Effector CD8-positive, alpha-beta T cell (primary cell): ENCODE results near the gene CTNNBL1.
"Not testable (repeated sequence)": the region's sequence is repeated elsewhere in the genome, so short reads cannot be mapped to it uniquely, and the experiment has no call there.

Source experiments
- DNase-seq: peaks from one replicate; lab custom pipeline; 2025; lab: John Stamatoyannopoulos, UW

The CTNNBL1 gene

GRCh38 chr20:37677969-37678861 is 15.6 kb upstream of the CTNNBL1 start:
- DNase-seq: no peak

- DNase-seq: not testable (repeated sequence)
These were observed 14.1 kb upstream of the CTNNBL1 start for GRCh38 chr20:37679751-37680150.

GRCh38 chr20:37680420-37680819 is 13.4 kb upstream of the CTNNBL1 start:
- no peak for DNase-seq

DNA sequence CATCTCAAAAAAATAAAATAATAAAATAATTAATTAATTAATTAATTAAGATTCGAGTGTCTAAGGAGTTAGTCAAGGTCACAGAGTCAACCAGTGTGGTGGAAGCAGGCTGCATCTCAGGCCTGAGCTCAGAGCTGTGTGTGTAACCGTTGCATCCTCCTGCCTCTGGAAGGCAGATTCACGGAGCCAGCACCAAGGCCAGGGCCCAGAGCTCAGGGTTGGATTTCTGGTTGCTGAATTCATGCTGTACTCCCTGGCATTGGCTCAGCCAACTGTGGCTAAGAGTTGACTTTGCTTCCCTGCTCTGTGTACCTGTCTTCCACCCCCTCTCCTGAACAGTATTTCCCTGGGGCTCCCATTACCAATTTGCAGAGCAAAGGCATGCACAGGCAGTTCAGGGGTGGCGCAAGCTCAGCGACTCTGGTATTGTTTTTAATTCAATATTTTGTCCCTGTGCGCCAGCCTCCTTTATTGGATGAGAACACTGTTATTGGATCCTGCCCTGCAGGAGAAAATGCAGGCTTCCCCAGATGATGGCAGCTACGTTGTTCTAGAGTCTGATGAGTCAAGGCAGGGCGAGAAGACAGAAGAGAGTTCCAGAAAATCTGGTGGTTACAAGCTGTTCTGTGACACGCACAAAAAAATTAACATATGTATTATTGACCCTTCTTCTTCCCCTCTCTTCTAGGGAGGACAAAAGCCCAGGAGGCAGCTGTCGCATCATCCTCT is 12.3 kb upstream of the CTNNBL1 start:
- no peak for DNase-seq

DNA sequence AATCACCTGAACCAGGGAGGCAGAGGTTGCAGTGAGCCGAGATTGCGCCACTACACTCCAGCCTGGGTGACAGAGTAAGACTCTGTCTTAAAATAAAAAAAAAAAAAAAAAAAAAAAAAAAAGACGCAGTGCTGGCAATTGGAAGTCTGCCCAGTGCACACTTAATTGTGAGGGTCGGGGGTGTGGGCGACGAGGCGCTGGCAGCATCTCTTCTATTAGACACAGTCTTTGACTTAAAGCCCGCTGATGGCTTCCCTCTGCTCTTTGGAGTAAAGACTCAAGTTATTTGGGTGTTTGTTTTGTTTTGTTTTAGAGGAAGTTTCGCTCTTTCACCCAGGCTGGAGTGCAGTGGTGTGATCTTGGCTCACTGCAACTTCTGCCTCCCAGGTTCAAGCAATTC is 10.7 kb upstream of the CTNNBL1 start:
- DNase-seq: not testable (repeated sequence)

DNA sequence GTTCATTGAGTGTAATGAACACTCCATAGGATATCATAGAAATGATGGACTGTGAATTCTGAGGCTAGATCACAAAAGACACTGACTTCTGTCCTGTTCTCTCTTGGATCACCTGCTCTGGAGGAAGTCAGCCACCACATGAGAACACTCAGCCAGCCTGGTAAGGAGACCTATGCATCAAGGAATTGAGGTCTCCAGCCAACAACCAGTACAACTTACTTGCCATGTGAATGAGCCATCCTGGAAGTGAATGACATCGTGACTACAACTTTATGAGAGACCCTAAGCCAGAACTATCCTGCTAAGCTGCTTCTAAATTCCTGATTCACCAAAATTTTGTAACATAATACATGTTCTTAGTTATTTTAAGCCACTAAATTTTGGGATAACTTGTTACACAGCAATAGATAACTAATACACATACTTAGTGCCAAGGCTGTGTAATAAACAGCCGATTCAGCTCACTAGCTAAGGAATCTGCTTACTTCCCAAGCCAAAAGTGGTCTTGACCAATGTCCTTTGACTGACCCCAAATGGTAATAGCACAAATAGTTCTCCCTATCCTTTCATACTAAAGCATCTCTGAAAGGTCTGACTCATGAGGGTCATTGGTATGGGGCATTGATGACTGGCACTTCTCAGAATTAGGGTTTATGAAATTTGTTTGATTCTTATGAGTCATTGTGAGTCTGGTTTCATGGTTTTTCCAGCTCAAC is 6.9 kb upstream of the CTNNBL1 start:
- DNase-seq: no peak

DNA sequence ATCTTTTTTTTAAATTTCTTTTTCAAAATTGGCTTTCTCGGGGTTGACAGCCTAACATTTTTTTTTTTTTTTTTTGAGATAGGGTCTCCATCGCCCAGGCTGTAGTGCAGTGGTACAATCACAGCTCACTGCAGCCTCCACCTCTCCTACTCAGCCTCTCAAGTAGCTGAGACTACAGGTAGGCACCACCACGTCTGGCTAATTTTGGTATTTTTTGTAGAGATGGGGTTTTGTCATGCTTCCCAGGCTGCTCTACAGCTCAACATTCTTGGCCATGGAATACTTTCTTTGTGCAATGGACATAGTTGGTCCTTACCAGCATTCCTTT is 6.4 kb upstream of the CTNNBL1 start:
- DNase-seq: no peak

DNA sequence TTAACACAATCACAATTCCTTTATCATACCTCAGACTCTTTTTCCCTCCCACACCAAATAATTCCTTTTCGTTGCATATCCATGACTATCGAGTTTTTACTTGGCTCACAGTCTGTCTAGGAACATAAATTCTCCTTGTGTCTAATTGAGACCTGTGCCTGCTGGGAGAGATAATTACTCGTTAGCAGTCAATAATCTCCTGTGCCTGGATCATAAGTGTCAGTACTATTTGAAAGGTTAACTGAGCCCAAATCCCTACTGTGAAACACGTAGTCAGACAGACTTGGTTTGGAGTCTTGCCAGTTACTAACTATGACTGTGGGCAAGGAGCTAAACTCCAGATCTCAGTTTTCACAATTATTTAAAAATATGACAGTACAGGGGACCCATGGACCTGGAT is 5.7 kb upstream of the CTNNBL1 start:
- no peak for DNase-seq

DNA sequence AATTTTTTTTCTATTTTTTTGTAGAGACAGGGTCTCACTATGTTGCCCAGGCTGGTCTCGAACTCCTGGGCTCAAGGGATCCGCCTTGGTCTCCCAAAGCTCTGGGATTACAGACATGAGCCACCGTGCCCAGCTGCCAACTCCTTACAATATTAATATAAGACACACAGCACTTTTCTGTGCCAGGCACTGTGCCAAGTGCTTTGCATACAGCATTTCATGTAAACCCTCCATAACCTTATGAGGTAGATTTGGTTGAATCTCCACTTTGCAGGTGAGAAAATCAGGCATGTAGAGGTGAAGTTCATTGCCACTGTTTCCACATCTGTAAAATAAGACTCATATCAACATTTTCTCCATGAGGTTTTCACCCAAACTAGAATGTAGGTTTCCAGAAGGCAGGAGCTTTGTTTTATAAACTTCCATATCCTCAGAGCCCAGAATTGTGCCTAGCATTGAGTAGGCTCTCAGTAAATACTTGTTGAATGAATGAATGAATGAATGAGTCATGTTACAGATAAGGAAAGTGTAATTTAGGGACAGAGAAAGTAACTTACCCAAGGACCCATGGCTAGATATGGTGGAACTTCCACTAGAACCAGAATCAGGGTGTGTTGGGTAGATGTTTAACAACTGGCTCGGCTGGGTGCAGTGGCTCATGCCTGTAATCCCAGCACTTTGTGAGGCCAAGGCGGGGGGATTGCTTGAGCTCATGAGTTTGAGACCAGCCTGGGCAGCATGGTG is 3.0 kb upstream of the CTNNBL1 start:
- no peak for DNase-seq

- DNase-seq: no peak
These were observed 1.2 kb upstream of the CTNNBL1 start for GRCh38 chr20:37692459-37693166.

GRCh38 chr20:37693242-37693634 is 592 bp upstream of the CTNNBL1 start:
- no peak for DNase-seq

GRCh38 chr20:37695684-37696342 is 2.0 kb downstream of the CTNNBL1 start:
- no peak for DNase-seq

- DNase-seq: no peak
These were observed 3.5 kb downstream of the CTNNBL1 start for GRCh38 chr20:37697314-37697713.

- no peak for DNase-seq
These were observed 5.4 kb downstream of the CTNNBL1 start for GRCh38 chr20:37699202-37699601.

DNA sequence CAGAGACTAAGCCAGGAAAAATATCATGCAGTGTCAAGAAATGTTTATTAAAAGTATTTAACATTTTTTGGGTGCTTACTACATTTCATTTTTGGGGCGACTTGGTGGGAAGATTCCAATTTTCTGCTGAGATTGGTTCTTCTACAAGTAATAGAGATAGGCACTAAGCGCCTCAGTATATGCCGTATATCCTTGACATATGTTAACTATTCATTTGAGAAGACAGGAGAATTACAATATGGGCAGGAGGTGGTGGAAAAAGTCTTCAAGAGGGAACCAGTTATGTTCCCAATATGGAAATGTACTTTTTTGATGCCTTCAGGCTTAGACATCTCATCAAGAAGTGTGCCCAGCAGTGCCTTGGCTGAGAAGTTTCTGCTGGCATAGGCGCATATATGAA is 6.5 kb downstream of the CTNNBL1 start:
- DNase-seq: no peak

GRCh38 chr20:37701676-37702075 is 7.8 kb downstream of the CTNNBL1 start:
- DNase-seq: not testable (repeated sequence)

- no peak for DNase-seq
These were observed 8.7 kb downstream of the CTNNBL1 start for GRCh38 chr20:37702403-37703034.

DNA sequence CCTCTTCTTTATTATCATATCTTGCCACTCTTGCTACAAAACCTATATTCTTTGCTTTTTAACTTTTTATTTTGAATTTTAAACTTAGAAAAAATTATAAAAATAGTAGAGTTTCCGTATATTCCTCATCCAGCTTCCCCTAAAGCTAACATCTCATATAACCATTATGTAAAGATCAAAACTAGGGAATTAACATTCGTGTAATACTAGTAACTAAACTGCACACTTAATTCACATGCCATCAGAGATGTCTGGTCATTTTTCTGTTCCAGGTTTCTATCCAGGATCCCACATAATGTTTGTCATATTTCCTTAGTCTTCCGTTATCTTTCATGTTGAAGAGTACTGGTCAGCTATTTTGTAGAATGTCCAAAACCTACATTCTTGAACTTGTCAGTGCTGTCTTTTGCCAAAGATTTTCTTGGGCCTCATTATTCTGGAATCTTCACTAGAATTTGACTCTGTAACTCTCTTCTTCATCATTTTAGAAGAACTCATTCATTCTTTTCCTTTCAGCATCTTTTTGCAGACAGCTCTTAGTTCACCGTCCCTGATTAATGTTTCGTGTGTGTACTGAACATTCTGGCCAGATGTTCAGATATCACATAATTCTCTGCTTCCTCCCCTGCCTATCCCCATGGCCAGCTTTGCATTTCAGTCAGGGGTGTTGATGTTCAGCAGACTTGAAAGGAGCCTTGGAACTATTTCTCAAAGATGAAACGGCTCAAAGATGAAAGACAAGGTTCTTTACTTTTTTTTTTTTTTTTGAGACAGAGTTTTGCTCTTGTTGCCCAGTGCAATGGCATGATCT is 9.4 kb downstream of the CTNNBL1 start:
- no peak for DNase-seq

- DNase-seq: no peak
These were observed 11.1 kb downstream of the CTNNBL1 start for GRCh38 chr20:37704955-37705354.
